ENCODE measurements around the gene AOPEP.

DNA sequence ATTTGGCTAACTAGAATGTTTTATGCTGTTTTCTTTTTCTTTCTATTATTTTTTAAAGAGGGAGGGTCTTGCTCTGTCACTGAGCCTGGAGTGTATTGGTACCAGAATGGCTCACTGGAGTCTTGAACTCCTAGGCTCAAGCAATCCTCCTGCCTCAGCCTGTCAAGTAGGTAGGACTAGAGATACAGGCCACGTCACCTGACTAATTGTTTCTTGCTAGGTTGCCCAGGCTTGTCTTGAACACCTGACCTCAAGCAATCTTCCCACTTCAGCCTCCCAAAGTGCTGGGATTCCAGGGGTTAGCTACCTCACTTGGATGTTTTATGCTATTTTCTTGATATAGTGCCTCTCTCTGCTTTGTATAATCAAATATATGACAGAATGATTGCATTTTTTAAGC, 166.2 kb downstream of the AOPEP start:
- TF ChIP-seq, protein P1, sequence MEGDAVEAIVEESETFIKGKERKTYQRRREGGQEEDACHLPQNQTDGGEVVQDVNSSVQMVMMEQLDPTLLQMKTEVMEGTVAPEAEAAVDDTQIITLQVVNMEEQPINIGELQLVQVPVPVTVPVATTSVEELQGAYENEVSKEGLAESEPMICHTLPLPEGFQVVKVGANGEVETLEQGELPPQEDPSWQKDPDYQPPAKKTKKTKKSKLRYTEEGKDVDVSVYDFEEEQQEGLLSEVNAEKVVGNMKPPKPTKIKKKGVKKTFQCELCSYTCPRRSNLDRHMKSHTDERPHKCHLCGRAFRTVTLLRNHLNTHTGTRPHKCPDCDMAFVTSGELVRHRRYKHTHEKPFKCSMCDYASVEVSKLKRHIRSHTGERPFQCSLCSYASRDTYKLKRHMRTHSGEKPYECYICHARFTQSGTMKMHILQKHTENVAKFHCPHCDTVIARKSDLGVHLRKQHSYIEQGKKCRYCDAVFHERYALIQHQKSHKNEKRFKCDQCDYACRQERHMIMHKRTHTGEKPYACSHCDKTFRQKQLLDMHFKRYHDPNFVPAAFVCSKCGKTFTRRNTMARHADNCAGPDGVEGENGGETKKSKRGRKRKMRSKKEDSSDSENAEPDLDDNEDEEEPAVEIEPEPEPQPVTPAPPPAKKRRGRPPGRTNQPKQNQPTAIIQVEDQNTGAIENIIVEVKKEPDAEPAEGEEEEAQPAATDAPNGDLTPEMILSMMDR (IDR thresholded peaks at IDR 0.05; ENCODE audit: low read length) = no peak
- TF ChIP-seq EZH2 (IDR thresholded peaks at IDR 0.05; ENCODE audit: borderline replicate concordance, low read length) = no peak

Measured in OCI-LY1 (cell line).